Measurements from ENCODE around the gene ZNF507. TPM values are rescaled to one million over a fixed set of nuclear protein-coding genes. Genes with fewer than 3 reads are reported as not detected.

The ZNF507 gene
- total and polyA plus RNA-seq, 2 of the 8 experiments (the other 6 are each of a cell fraction or from before 2014, with no cell fraction given), result 8.6 to 28.8 TPM

DNA sequence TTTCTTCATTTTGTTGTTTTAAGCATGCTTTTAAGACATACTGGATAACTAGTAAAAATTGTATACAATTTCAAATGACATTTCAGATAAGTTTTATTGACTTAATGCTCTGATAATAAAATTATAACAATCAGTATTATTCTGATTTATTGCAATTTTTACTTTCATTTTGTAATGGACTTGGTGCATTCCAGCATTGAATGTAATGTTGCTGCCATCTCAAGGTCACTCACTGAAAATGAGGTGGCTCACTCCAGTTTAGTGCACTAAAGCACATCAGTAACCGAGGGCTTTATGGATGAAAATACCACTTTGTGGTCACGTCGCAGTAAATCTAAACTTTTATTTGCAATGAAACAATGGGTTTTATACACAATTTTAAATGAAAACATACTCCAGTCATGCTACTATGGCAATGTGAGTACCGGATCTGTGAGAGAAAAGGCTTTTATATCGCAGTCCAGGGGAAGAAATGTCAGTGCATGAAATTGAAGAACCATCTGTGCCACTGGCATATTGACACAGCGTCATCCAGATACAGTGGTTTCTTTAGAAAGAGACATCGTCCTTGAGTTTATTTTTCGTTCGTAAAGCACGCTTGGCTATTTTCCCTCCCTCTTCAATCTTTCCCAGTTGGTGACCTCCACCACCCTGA, 20.7 kb upstream of the ZNF507 start:
- H2BK20ac ChIP-seq (ENCODE audit: low read length), result no peak overlapping the region
- H3K4me2 ChIP-seq (ENCODE audit: insufficient read depth in 1 of 2, low read depth in 2 of 2, low read length in 2 of 2), result no peak overlapping the region
- no peak overlapping the region for H2BK5ac ChIP-seq (ENCODE audit: low read depth, low read length)
- H2BK15ac ChIP-seq (ENCODE audit: low read length), result no peak overlapping the region
- H3K36me3 ChIP-seq (ENCODE audit: control insufficient read depth in 2 of 4, insufficient read depth in 4 of 4, low read length in 3 of 4), result no peaks in the 10 kb centered on the region
- H2BK120ac ChIP-seq (replicated peaks; ENCODE audit: low read depth, low read length), result no peak overlapping the region
- no peaks in the 10 kb centered on the region for H3K79me2 ChIP-seq (ENCODE audit: control insufficient read depth in 1 of 2, insufficient read depth in 2 of 2, low read length in 2 of 2)
- no peak overlapping the region for H3K18ac ChIP-seq (ENCODE audit: extremely low read depth, low read length)
- no peak overlapping the region for H4K91ac ChIP-seq (replicated peaks; ENCODE audit: insufficient read length, low read length)
- H2BK12ac ChIP-seq (ENCODE audit: low read depth, low read length), result no peak overlapping the region
- no peaks in the 10 kb centered on the region for H3K23me2 ChIP-seq (ENCODE audit: low read depth, low read length)
- TF ChIP-seq SUZ12 (IDR thresholded peaks at IDR 0.05; ENCODE audit: low read length) (no peak), RAD21 (IDR thresholded peaks at IDR 0.05 in 1 of 2, conservative IDR thresholded peaks at IDR 0.05 in 1 of 2; ENCODE audit: low read depth in 2 of 2, low read length in 2 of 2) (peak; percentile 22 to 28; a peak in 2 of 4 replicates)
- no peak overlapping the region for H3K4me3 ChIP-seq (ENCODE audit: extremely low read depth in 1 of 4, insufficient read depth in 2 of 4, low read depth in 3 of 4, low read length in 4 of 4)
- no peak overlapping the region for H3K9ac ChIP-seq (replicated peaks in 1 of 4; ENCODE audit: extremely low read depth in 1 of 4, low read depth in 3 of 4, low read length in 3 of 4)
- H3K14ac ChIP-seq (ENCODE audit: insufficient read length), result no peak overlapping the region
- DNase-seq (ENCODE audit: low read depth in 1 of 2, low spot score in 2 of 2), result no peak
- H3K23ac ChIP-seq (ENCODE audit: insufficient read length), result no peak overlapping the region
- no peaks in the 10 kb centered on the region for H3K9me3 ChIP-seq (ENCODE audit: insufficient read depth in 2 of 2, low read depth in 1 of 2, low read length in 1 of 2)
- no peak overlapping the region for H3K27ac ChIP-seq (ENCODE audit: low read depth, low read length)
- H3K4me1 ChIP-seq (replicated peaks in 1 of 4; ENCODE audit: control insufficient read depth in 3 of 4, insufficient read depth in 4 of 4, low read length in 3 of 4), result no peaks in the 10 kb centered on the region
- no peaks in the 10 kb centered on the region for H3K27me3 ChIP-seq (replicated peaks in 1 of 4; ENCODE audit: control insufficient read depth in 3 of 4, extremely low read depth in 1 of 4, insufficient read depth in 3 of 4, low read length in 3 of 4)
- FAIRE-seq, result no peak
- no peak overlapping the region for H3K4ac ChIP-seq (replicated peaks; ENCODE audit: insufficient read length, low read depth, low read length)
- CTCF ChIA-PET (ENCODE audit: partially characterized antibody), result interaction anchor here (0.6 to 3.8 kb wide), 3 partner anchors 13 to 986 kb away, joined by 4 to 31 read pairs (median 6); no protein-coding TSS in a partner anchor
- no peak overlapping the region for H3K56ac ChIP-seq (replicated peaks; ENCODE audit: insufficient read length, low read depth, low read length)
- H4K20me1 ChIP-seq (replicated peaks in 1 of 2; ENCODE audit: control insufficient read depth in 1 of 2, insufficient read depth in 2 of 2, low read length in 2 of 2), result no peaks in the 10 kb centered on the region
- H4K5ac ChIP-seq (ENCODE audit: insufficient read length, low read depth, low read length), result no peak overlapping the region
- no peaks in the 10 kb centered on the region for H3K79me1 ChIP-seq (ENCODE audit: low read depth, low read length)
- H2AFZ ChIP-seq (ENCODE audit: low read length), result no peak overlapping the region
- H2AK5ac ChIP-seq (ENCODE audit: low read depth, low read length), result no peak overlapping the region
- POLR2A ChIA-PET (ENCODE audit: partially characterized antibody), result interaction anchor here (0.6 kb wide), 1 partner anchor 15 kb away, joined by 3 read pairs; no protein-coding TSS in a partner anchor
- 97% methylated on average over 10 of the region's 10 CpGs; no CpG with 5 or more reads in 1 of the 2 experiments for WGBS, 2 experiments (ENCODE audit: extremely low coverage in 1 of 2, insufficient coverage in 1 of 2, insufficient read length in 1 of 2, insufficient replicate concordance in 2 of 2, low coverage in 1 of 2, low lambda C conversion rate in 2 of 2, missing lambda C conversion rate in 1 of 2)
- H4K8ac ChIP-seq (ENCODE audit: extremely low read depth, insufficient read depth, low read length), result no peak overlapping the region
